K562 (cell line): ENCODE data around the gene LST1. TPM values are rescaled to one million over a fixed set of nuclear protein-coding genes. Genes with fewer than 3 reads are reported as not detected.

Experiments used
- BRD4 ChIP-seq: fragments of 200-600 bp; sonication (generic); IDR thresholded peaks from 2 replicates; pipeline ENCODE4 v1.6.1; 2017; ENCODE audit warnings: inconsistent platforms
- CBFB ChIP-seq: sonication (generic); formaldehyde crosslinking; IDR thresholded peaks from 2 replicates; pipeline ENCODE4 v1.4.0; 2020; ENCODE audit warnings: mild to moderate bottlenecking, missing genetic modification reagents
- KLF1 ChIP-seq: fragments of 450-650 bp; IDR thresholded peaks from 2 replicates; pipeline ENCODE4 v1.6.1; 2016; ENCODE audit warnings: missing genetic modification characterization, missing compliant biosample characterization
- LARP7 ChIP-seq: fragments of 450-650 bp; IDR thresholded peaks from 2 replicates; pipeline ENCODE4 v1.6.1; 2016
- MCM5 ChIP-seq: fragments of 450-650 bp; IDR thresholded peaks from 2 replicates; pipeline ENCODE4 v1.6.1; 2016; ENCODE audit warnings: low read depth
- MEF2D ChIP-seq: conservative IDR thresholded peaks from 2 replicates; pipeline ENCODE4 v1.6.1; 2016; ENCODE audit warnings: low read depth, missing genetic modification characterization, missing compliant biosample characterization
- TCFL5 ChIP-seq: fragments of 250-450 bp; sonication (Bioruptor Pico); conservative IDR thresholded peaks from 2 replicates; pipeline ENCODE4 v1.6.1; 2021; ENCODE audit warnings: mild to moderate bottlenecking, moderate library complexity, matching md5 sums
- TGIF2 ChIP-seq: sonication (generic); formaldehyde crosslinking; IDR thresholded peaks from 2 replicates; pipeline ENCODE4 v1.8.1; 2022; ENCODE audit warnings: mild to moderate bottlenecking, missing genetic modification reagents, moderate library complexity
- ZKSCAN8 ChIP-seq: fragments of 200-800 bp; sonication (Bioruptor generic); IDR thresholded peaks from 2 replicates; pipeline ENCODE4 v1.6.1; 2016; ENCODE audit warnings: missing genetic modification characterization, missing compliant biosample characterization
- ZNF431 ChIP-seq: sonication (generic); formaldehyde crosslinking; IDR thresholded peaks from 2 replicates; pipeline ENCODE4 v1.8.0; 2022; ENCODE audit warnings: mild to moderate bottlenecking, missing genetic modification reagents
- polyA plus RNA-seq, 8 experiments: library from polyadenylated mRNA; depleted of rRNA in 4 of 8; stranded (reverse) in 5 of 8; unstranded in 3 of 8; fragments of >200 nt; fragmentation: Nextera tagmentation in 2 of 8; fragmentation: Illumina TruSeq in 1 of 8; extraction: Ambion mirVana in 2 of 8; extraction: Trizol in 1 of 8; gene quantifications; 2 replicates each; pipeline versions ENCODE4 v1.2.1 to v1.2.3, GENCODE V29; 2011 to 2014; ENCODE audit warnings: inconsistent platforms in 1 of 8, missing spikeins in 1 of 8
- total RNA-seq, 7 experiments: library from RNA; depleted of rRNA in 6 of 7; stranded (reverse); fragments of >200 nt in 6 of 7; fragmentation: Illumina TruSeq in 2 of 7; extraction: Trizol in 2 of 7; gene quantifications; 2 replicates each; pipeline versions ENCODE4 v1.2.1 to v1.2.3, GENCODE V29; 2011 to 2021; ENCODE audit warnings: low replicate concordance in 1 of 7
- TF ChIP-seq, protein P1 (sequence below): sonication (generic); formaldehyde crosslinking; IDR thresholded peaks from 2 replicates; pipeline ENCODE4 v1.9.0; 2022; ENCODE audit warnings: mild to moderate bottlenecking, missing genetic modification reagents
- TF ChIP-seq, protein P2 (sequence below): fragments of 450-650 bp; IDR thresholded peaks from 2 replicates; pipeline ENCODE4 v1.6.1; 2016; ENCODE audit warnings: borderline replicate concordance
- TF ChIP-seq, protein P3 (sequence below): fragments of 250-450 bp; sonication (Bioruptor Pico); IDR thresholded peaks from 2 replicates; pipeline ENCODE4 v1.5.0; 2020; ENCODE audit warnings: mild to moderate bottlenecking
- TF ChIP-seq, protein P4 (sequence below): fragments of 450-650 bp; IDR thresholded peaks from 2 replicates; pipeline ENCODE4 v1.6.1; 2017; ENCODE audit warnings: antibody characterized with exemption, mild to moderate bottlenecking
- TF ChIP-seq, protein P5 (sequence below): sonication (generic); formaldehyde crosslinking; IDR thresholded peaks from 2 replicates; pipeline ENCODE4 v1.5.0; 2020; ENCODE audit warnings: missing genetic modification reagents

The LST1 gene
- total and polyA plus RNA-seq, 9 of the 15 experiments (the other 6 are each of a cell fraction or from before 2014, with no cell fraction given), result 0.82 to 7.8 (median 1.7) TPM

DNA sequence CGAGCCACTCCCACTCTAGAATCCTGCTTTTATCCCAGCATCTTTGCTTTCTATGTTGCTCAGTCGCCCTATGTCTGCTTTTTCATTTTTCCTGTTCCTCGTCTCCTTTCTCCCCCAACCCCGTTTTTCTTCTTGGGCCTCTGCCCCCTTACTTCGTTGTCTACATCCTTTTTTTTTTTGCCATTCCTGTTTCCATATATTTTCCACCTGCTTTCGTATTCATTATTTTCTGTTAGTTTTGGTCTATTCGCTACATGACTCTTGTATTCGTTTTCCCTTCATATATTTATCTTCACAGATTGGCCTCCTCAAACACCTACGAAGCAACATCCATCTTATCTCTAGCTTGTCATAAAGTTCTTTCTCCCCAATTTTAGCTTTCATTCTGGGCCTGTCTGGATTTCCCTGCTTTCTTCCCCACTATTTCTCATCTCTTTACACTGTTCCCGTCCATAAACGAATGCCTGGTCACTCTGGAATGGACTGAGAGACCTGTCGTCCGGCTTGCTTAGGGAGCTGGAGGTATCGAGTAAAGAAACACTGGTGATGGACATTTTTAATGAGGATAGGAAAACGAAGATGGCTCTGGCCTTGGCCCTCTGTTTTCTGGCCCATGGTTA, 35.4 kb downstream of the LST1 start (continued):
- TF ChIP-seq TGIF2 (CRISPR knock-in tag), result no peak
- peak; percentile 96; the same call in 1 of the 2 replicates for TF ChIP-seq BRD4
- TF ChIP-seq, protein P1, sequence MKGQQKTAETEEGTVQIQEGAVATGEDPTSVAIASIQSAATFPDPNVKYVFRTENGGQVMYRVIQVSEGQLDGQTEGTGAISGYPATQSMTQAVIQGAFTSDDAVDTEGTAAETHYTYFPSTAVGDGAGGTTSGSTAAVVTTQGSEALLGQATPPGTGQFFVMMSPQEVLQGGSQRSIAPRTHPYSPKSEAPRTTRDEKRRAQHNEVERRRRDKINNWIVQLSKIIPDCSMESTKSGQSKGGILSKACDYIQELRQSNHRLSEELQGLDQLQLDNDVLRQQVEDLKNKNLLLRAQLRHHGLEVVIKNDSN, result no peak
- peak; percentile 88 for TF ChIP-seq LARP7
- TF ChIP-seq, protein P2, sequence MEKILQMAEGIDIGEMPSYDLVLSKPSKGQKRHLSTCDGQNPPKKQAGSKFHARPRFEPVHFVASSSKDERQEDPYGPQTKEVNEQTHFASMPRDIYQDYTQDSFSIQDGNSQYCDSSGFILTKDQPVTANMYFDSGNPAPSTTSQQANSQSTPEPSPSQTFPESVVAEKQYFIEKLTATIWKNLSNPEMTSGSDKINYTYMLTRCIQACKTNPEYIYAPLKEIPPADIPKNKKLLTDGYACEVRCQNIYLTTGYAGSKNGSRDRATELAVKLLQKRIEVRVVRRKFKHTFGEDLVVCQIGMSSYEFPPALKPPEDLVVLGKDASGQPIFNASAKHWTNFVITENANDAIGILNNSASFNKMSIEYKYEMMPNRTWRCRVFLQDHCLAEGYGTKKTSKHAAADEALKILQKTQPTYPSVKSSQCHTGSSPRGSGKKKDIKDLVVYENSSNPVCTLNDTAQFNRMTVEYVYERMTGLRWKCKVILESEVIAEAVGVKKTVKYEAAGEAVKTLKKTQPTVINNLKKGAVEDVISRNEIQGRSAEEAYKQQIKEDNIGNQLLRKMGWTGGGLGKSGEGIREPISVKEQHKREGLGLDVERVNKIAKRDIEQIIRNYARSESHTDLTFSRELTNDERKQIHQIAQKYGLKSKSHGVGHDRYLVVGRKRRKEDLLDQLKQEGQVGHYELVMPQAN, result peak; percentile 4
- TF ChIP-seq MCM5, result 0 out of 2 replicates have a peak, but pooled peaks have one; percentile 93
- TF ChIP-seq, protein P3, sequence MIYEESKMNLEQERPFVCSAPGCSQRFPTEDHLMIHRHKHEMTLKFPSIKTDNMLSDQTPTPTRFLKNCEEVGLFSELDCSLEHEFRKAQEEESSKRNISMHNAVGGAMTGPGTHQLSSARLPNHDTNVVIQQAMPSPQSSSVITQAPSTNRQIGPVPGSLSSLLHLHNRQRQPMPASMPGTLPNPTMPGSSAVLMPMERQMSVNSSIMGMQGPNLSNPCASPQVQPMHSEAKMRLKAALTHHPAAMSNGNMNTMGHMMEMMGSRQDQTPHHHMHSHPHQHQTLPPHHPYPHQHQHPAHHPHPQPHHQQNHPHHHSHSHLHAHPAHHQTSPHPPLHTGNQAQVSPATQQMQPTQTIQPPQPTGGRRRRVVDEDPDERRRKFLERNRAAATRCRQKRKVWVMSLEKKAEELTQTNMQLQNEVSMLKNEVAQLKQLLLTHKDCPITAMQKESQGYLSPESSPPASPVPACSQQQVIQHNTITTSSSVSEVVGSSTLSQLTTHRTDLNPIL (CRISPR knock-in tag), result no peak
- TF ChIP-seq CBFB (CRISPR knock-in tag), result no peak
- no peak for TF ChIP-seq TCFL5 (CRISPR knock-in tag)
- TF ChIP-seq, protein P4, sequence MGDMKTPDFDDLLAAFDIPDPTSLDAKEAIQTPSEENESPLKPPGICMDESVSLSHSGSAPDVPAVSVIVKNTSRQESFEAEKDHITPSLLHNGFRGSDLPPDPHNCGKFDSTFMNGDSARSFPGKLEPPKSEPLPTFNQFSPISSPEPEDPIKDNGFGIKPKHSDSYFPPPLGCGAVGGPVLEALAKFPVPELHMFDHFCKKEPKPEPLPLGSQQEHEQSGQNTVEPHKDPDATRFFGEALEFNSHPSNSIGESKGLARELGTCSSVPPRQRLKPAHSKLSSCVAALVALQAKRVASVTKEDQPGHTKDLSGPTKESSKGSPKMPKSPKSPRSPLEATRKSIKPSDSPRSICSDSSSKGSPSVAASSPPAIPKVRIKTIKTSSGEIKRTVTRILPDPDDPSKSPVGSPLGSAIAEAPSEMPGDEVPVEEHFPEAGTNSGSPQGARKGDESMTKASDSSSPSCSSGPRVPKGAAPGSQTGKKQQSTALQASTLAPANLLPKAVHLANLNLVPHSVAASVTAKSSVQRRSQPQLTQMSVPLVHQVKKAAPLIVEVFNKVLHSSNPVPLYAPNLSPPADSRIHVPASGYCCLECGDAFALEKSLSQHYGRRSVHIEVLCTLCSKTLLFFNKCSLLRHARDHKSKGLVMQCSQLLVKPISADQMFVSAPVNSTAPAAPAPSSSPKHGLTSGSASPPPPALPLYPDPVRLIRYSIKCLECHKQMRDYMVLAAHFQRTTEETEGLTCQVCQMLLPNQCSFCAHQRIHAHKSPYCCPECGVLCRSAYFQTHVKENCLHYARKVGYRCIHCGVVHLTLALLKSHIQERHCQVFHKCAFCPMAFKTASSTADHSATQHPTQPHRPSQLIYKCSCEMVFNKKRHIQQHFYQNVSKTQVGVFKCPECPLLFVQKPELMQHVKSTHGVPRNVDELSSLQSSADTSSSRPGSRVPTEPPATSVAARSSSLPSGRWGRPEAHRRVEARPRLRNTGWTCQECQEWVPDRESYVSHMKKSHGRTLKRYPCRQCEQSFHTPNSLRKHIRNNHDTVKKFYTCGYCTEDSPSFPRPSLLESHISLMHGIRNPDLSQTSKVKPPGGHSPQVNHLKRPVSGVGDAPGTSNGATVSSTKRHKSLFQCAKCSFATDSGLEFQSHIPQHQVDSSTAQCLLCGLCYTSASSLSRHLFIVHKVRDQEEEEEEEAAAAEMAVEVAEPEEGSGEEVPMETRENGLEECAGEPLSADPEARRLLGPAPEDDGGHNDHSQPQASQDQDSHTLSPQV, result no peak
- TF ChIP-seq ZKSCAN8, result no peak
- TF ChIP-seq KLF1 (tag), result no peak
- no peak; the same call in 1 of the 2 replicates for TF ChIP-seq ZNF431 (CRISPR knock-in tag)
- no peak for TF ChIP-seq MEF2D (tag)
- TF ChIP-seq, protein P5, sequence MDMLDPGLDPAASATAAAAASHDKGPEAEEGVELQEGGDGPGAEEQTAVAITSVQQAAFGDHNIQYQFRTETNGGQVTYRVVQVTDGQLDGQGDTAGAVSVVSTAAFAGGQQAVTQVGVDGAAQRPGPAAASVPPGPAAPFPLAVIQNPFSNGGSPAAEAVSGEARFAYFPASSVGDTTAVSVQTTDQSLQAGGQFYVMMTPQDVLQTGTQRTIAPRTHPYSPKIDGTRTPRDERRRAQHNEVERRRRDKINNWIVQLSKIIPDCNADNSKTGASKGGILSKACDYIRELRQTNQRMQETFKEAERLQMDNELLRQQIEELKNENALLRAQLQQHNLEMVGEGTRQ (CRISPR knock-in tag), result no peak
